Type B pancreatic cell (in vitro differentiated cells): ENCODE data around the gene TP53. TPM values are rescaled to one million over a fixed set of nuclear protein-coding genes. Genes with fewer than 3 reads are reported as not detected.

ENCODE experiments used
- DNase-seq: peaks from one replicate; pipeline ENCODE4 v3.0.0; 2021; ENCODE audit warnings: mixed read lengths; ENCODE audit not compliant: unreplicated experiment; ENCODE audit errors: extremely low spot score
- H3K27ac Mint-ChIP-seq: 2 replicates; pipeline ENCODE4 v1.8.0; 2021; ENCODE audit warnings: mild to moderate bottlenecking, mixed read lengths
- H3K27me3 Mint-ChIP-seq: 2 replicates; pipeline ENCODE4 v1.8.0; 2021; ENCODE audit warnings: mixed read lengths
- H3K36me3 Mint-ChIP-seq: 2 replicates; pipeline ENCODE4 v1.8.0; 2021; ENCODE audit warnings: mixed read lengths
- H3K4me1 Mint-ChIP-seq: one replicate; pipeline ENCODE4 v1.8.0; 2021; ENCODE audit warnings: mixed read lengths; ENCODE audit not compliant: unreplicated experiment
- H3K4me3 Mint-ChIP-seq: 2 replicates; pipeline ENCODE4 v1.8.0; 2021; ENCODE audit warnings: mild to moderate bottlenecking, mixed read lengths
- H3K9me3 Mint-ChIP-seq: 2 replicates; pipeline ENCODE4 v1.8.0; 2021; ENCODE audit warnings: mixed read lengths
- total RNA-seq: library from RNA; stranded (reverse); gene quantifications from 2 replicates; pipeline ENCODE4 v1.2.1, GENCODE V29; 2021; ENCODE audit warnings: low replicate concordance
- TF ChIP-seq, protein P1 (sequence below): fragments of 200-600 bp; sonication (generic); conservative IDR thresholded peaks from 2 replicates; pipeline ENCODE4 v1.5.0; 2021; ENCODE audit warnings: antibody characterized with exemption, mild to moderate bottlenecking

The TP53 gene
- total RNA-seq, 1 donor from 2014 or later = 123 TPM

DNA sequence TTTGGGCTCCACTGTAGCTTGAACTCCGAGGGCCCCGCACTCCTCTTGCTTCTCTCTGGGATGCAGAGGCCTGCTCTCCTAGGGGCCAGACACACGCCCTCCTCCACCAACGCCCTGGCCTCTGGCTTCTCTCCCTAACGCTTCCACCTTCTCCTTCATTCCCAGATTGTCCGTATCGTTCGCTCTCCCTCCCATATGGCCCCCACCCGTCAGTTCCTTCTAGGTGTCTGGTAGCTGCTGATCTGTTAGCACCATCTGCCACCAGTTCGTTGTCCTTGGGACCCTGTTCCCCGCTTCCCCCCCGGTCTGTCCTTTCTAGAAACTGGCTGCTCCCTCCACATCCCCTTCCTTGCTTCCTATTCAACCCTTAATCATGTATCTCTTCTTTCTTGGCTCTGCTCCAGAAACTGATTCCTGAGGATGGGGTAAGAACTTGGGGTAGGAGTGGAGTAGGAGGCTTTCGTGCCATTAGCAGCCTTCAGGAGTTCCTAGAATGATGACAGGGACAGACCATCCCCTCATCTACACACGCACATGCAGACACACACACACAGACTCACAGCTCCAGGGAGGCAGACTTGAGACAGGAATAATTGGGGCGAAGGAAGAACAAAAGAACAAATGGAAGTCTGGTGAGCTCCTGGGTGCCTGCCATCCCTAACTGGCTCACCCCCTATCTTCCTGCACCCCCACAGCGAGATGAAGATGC lies 32.3 kb downstream of the TP53 start:
- Mint-ChIP-seq H3K36me3 (peaks cover 3% of the 10 kb centered on the region), H3K27me3 (peaks cover 63% of the 10 kb centered on the region), H3K27ac (no peak overlapping the region), H3K9me3 (no peaks in the 10 kb centered on the region), H3K4me3 (peak overlapping the region; percentile 13), H3K4me1 (peaks cover 30% of the 10 kb centered on the region)
- DNase-seq = no peak
- TF ChIP-seq, protein P1, sequence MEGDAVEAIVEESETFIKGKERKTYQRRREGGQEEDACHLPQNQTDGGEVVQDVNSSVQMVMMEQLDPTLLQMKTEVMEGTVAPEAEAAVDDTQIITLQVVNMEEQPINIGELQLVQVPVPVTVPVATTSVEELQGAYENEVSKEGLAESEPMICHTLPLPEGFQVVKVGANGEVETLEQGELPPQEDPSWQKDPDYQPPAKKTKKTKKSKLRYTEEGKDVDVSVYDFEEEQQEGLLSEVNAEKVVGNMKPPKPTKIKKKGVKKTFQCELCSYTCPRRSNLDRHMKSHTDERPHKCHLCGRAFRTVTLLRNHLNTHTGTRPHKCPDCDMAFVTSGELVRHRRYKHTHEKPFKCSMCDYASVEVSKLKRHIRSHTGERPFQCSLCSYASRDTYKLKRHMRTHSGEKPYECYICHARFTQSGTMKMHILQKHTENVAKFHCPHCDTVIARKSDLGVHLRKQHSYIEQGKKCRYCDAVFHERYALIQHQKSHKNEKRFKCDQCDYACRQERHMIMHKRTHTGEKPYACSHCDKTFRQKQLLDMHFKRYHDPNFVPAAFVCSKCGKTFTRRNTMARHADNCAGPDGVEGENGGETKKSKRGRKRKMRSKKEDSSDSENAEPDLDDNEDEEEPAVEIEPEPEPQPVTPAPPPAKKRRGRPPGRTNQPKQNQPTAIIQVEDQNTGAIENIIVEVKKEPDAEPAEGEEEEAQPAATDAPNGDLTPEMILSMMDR = no peak

DNA sequence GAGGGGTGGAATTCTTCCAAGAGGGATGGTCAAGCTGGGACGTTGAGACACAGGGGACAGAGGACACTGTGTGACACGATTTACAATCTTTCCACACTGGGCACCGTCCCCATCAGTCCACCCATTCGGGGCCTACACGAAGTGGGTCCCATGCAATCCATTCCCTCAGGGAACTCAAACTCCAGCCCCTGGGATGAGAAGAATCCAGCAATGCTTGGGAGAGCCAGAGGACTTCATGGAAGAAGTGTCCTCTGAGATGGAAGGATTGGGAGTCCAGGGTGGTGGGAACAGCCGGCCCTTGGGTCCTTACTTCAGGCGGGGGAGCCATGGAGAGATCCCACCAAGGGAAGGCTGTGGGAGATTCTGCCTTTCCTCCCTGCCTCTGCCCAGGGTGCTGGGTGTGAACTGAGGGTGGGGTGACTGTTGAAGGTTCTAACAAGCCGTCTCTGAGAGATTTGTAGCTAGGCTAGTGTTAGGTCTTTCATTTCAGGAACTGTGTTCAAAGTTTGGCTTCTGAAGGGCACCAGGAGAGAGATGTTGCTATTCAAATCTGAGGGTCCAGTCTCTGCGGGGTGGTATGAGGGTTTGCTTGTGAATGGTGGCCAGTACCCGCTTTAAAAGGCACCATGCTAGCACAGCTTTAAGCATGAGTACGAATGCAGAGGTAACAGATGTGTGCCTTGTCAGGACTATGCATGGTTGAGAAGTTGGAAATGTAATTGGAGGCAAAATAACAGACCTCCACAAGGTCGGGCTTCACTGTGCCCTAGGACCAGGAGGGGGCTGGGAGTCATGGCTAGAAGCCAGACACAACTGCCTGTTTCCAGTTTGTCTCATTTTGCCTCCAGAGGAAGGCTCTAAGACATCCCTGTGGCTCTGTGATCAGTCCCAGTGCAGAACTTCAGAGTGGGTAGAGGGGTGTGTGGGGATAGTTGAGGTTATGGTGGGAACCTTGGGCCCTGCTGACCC lies 34.6 kb downstream of the TP53 start:
- Mint-ChIP-seq H3K36me3 (peaks cover 3% of the 10 kb centered on the region), H3K4me1 (peaks cover 32% of the 10 kb centered on the region), H3K27ac (no peak overlapping the region), H3K9me3 (no peaks in the 10 kb centered on the region), H3K4me3 (peak overlapping the region; percentile 71), H3K27me3 (peaks cover 71% of the 10 kb centered on the region)
- DNase-seq = no peak
- TF ChIP-seq, protein P1 = no peak

DNA sequence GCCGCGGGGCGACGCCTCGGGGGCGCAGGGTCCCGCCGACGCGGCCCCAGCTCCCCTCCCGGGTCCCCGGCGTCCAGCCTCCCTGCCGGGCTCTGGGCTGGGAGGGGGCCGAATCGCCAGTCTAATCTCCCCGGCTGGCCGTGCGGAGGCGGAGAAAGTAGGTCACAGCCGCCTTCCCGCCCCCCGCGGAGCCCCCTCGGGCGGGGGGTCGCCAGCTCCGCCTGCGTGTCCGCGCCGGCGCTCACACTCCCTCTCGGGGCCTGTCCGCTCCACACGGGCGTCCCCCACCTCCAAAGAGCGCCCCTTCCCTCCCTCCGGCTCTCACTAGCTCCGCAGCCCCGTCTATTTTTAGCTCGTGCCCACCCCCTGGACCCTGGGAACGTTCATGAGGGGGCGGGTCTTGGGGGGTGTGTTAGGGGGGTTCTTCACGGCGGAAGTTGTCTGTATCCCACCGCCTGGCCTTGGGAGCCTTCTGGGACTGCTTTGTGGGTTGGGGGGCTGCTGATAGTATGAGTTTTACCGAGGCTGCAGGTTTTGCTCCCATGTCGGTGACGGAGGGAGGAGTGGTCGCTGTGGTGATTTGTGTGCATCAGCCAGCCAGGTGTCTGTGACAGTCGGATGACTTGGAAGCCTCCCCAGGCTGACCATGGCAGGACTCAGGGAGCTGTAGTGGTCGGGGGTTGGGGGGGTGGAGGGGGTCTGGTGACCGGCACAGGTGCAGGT lies 35.5 kb downstream of the TP53 start:
- Mint-ChIP-seq H3K27me3 (peaks cover 64% of the 10 kb centered on the region), H3K27ac (no peak overlapping the region), H3K9me3 (no peaks in the 10 kb centered on the region), H3K4me1 (peaks cover 25% of the 10 kb centered on the region), H3K36me3 (peaks cover 3% of the 10 kb centered on the region), H3K4me3 (peak overlapping the region; percentile 86)
- TF ChIP-seq, protein P1 = peak; percentile 22
- DNase-seq = no peak

DNA sequence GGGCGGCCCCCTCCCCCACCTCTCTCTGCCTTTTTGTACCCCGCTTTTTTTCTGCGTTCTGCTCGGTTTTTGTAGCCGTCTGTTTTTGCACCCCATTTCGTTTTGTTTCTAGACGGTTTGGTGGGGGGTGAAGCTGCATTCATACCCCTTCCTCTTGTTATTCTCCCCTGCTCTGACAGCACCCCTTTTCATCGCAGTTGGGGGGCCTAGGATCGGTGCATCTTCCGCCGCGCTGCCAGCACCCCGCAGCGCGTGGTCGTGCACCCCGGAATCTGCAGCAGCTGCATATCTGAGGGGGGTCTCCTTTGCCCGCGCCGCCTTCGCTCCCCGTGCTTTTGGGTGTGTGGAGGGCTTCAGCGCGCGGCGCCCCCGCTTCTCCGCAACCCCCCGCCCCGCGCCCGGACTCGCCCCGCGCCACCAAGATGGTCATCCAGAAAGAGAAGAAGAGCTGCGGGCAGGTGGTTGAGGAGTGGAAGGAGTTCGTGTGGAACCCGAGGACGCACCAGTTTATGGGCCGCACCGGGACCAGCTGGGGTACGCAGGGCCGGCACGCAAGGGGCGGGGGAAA lies 36.1 kb downstream of the TP53 start:
- Mint-ChIP-seq H3K4me3 (peak overlapping the region; percentile 86), H3K27ac (no peak overlapping the region), H3K4me1 (peaks cover 21% of the 10 kb centered on the region), H3K9me3 (no peaks in the 10 kb centered on the region), H3K36me3 (peaks cover 3% of the 10 kb centered on the region), H3K27me3 (peaks cover 61% of the 10 kb centered on the region)
- DNase-seq = no peak
- TF ChIP-seq, protein P1 = no peak

DNA sequence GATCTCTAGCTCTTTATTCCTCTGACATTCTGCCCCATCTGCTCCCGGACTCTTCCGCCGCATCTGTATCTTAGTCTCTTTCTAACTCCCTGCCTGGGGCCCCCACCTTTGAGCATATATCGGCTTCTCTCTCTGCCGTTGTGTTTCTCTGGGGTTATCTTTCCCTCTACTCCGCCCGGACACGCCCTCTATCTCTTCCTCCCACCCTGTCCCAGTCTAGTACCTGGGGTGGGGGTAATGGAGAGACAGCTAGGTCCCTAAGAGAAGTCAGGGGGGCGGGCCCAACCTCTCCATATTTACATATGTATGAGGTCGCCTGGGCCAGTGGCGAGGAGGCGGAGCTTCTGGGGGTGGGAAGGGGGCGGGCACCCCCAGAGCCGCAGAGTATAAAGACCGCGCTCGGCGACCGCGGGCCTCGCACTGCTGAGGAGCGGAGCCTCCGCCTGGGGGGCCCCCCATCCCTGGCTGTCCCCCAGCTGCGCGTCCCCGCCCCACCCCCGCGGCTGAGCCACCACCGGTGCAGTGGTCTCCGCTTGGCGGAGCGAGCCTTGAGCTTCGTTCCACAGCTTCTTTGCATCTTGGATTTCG lies 36.7 kb downstream of the TP53 start, which contains the start of gene ATP1B2:
Gene ATP1B2, plus strand, starts transcription at position 418 of the 588 bp plus-strand sequence. CDS start 593 bp downstream, outside the sequence.
- H3K4me1 Mint-ChIP-seq = peaks cover 19% of the 10 kb centered on the region
- TF ChIP-seq, protein P1 = no peak
- H3K36me3 Mint-ChIP-seq = peaks cover 3% of the 10 kb centered on the region
- peak within 1 kb of the TSS; percentile 64 for H3K27ac Mint-ChIP-seq
- H3K9me3 Mint-ChIP-seq = no peaks in the 10 kb centered on the region
- peak within 1 kb of the TSS; percentile 87 for H3K4me3 Mint-ChIP-seq
- peaks cover 57% of the 10 kb centered on the region for H3K27me3 Mint-ChIP-seq
- DNase-seq = peak; percentile 74
